H9 (cell line): ENCODE results near the gene DLG2. TPM values are rescaled to one million over a fixed set of nuclear protein-coding genes. Genes with fewer than 3 reads are reported as not detected.

Experiments
- DNase-seq: peaks from one replicate; pipeline ENCODE4 v3.0.0-alpha.2; 2017
- H2AFZ ChIP-seq: one replicate; pipeline ENCODE4 v1.6.1; 2013; ENCODE audit warnings: mild to moderate bottlenecking, low read length, control low read depth, moderate library complexity
- H2AK5ac ChIP-seq: 2 replicates; pipeline ENCODE4 v1.6.1; 2013; ENCODE audit warnings: low read length, control low read depth, mixed read lengths; ENCODE audit not compliant: insufficient read length
- H2BK120ac ChIP-seq: one replicate; pipeline ENCODE4 v1.6.1; 2013; ENCODE audit warnings: low read depth, mild to moderate bottlenecking, low read length, control low read depth, inconsistent platforms; ENCODE audit not compliant: poor library complexity, severe bottlenecking
- H2BK12ac ChIP-seq: 2 replicates; pipeline ENCODE4 v1.6.1; 2013; ENCODE audit warnings: low read length, control low read depth, mixed read lengths, low read depth; ENCODE audit not compliant: insufficient read length
- H2BK15ac ChIP-seq: 2 replicates; pipeline ENCODE4 v1.6.1; 2013; ENCODE audit warnings: low read depth, low read length, control low read depth
- H2BK20ac ChIP-seq: one replicate; pipeline ENCODE4 v1.6.1; 2013; ENCODE audit warnings: low read depth, mild to moderate bottlenecking, low read length, control low read depth, inconsistent platforms; ENCODE audit not compliant: poor library complexity, severe bottlenecking
- H2BK5ac ChIP-seq: 2 replicates; pipeline ENCODE4 v1.6.1; 2013; ENCODE audit warnings: low read length, control low read depth, mixed read lengths; ENCODE audit not compliant: insufficient read length
- H3K14ac ChIP-seq: 2 replicates; pipeline ENCODE4 v1.6.1; 2013; ENCODE audit warnings: low read length, control low read depth; ENCODE audit not compliant: insufficient read depth
- H3K18ac ChIP-seq: 2 replicates; pipeline ENCODE4 v1.6.1; 2013; ENCODE audit warnings: low read depth, mild to moderate bottlenecking, mixed read lengths, low read length, control low read depth; ENCODE audit not compliant: insufficient read length
- H3K23ac ChIP-seq: 2 replicates; pipeline ENCODE4 v1.6.1; 2013; ENCODE audit warnings: low read length, control low read depth, mixed read lengths, low read depth; ENCODE audit not compliant: insufficient read length
- H3K23me2 ChIP-seq: 2 replicates; pipeline ENCODE4 v1.6.1; 2013; ENCODE audit warnings: low read depth, mild to moderate bottlenecking, mixed read lengths, low read length, control low read depth; ENCODE audit not compliant: insufficient read length, poor library complexity, severe bottlenecking
- H3K27ac ChIP-seq: 2 replicates; pipeline ENCODE4 v1.5.1; 2013; ENCODE audit warnings: low read length, control low read depth, mixed read lengths, low read depth; ENCODE audit not compliant: insufficient read length
- H3K27me3 ChIP-seq: 2 replicates; pipeline ENCODE4 v1.6.1; 2013; ENCODE audit warnings: low read length, control low read depth, inconsistent platforms; ENCODE audit not compliant: insufficient read depth
- H3K4ac ChIP-seq: 2 replicates; pipeline ENCODE4 v1.6.1; 2013; ENCODE audit warnings: low read depth, mild to moderate bottlenecking, control low read depth, inconsistent platforms, low read length, moderate library complexity
- H3K4me1 ChIP-seq: 2 replicates; pipeline ENCODE4 v1.6.1; 2013; ENCODE audit warnings: low read length, control low read depth, inconsistent platforms; ENCODE audit not compliant: insufficient read depth
- H3K4me2 ChIP-seq: 2 replicates; pipeline ENCODE4 v1.6.1; 2013; ENCODE audit warnings: low read length, control low read depth, mixed read lengths; ENCODE audit not compliant: insufficient read length, insufficient read depth
- H3K56ac ChIP-seq: 2 replicates; pipeline ENCODE4 v1.6.1; 2013; ENCODE audit warnings: low read depth, mild to moderate bottlenecking, mixed read lengths, low read length, control low read depth; ENCODE audit not compliant: insufficient read length
- H3K79me1 ChIP-seq: 2 replicates; pipeline ENCODE4 v1.6.1; 2013; ENCODE audit warnings: low read depth, mild to moderate bottlenecking, moderate library complexity, low read length, control low read depth, inconsistent platforms; ENCODE audit not compliant: insufficient read depth, poor library complexity, severe bottlenecking
- H3K79me2 ChIP-seq: 2 replicates; pipeline ENCODE4 v1.6.1; 2013; ENCODE audit warnings: low read length, control low read depth, inconsistent platforms; ENCODE audit not compliant: insufficient read depth
- H3K9ac ChIP-seq: 2 replicates; pipeline ENCODE4 v1.6.1; 2013; ENCODE audit warnings: low read length, control low read depth, mixed read lengths; ENCODE audit not compliant: insufficient read length; ENCODE audit errors: extremely low read depth
- H3K9me3 ChIP-seq: one replicate; pipeline ENCODE4 v1.6.1; 2013; ENCODE audit warnings: low read depth, low read length, inconsistent platforms; ENCODE audit not compliant: control insufficient read depth
- H3T11ph ChIP-seq: one replicate; pipeline ENCODE4 v1.6.1; 2013; ENCODE audit warnings: mild to moderate bottlenecking, low read length, control low read depth, inconsistent platforms
- H4K20me1 ChIP-seq: one replicate; pipeline ENCODE4 v1.6.1; 2013; ENCODE audit not compliant: control insufficient read depth, insufficient read length, insufficient read depth
- H4K5ac ChIP-seq: 2 replicates; pipeline ENCODE4 v1.6.1; 2013; ENCODE audit warnings: low read depth, mild to moderate bottlenecking, mixed read lengths, low read length, control low read depth; ENCODE audit not compliant: insufficient read length
- H4K8ac ChIP-seq: replicated peaks from 2 replicates; pipeline ENCODE4 v1.6.1; 2013; ENCODE audit warnings: low read length, control low read depth, mixed read lengths, low read depth; ENCODE audit not compliant: insufficient read length
- H4K91ac ChIP-seq: 2 replicates; pipeline ENCODE4 v1.6.1; 2013; ENCODE audit warnings: low read depth, mild to moderate bottlenecking, moderate library complexity, mixed read lengths, low read length, control low read depth; ENCODE audit not compliant: insufficient read length
- H3K27ac Mint-ChIP-seq, 3 experiments: 2 replicates in 2 of 3; 3 replicates in 1 of 3; pipeline ENCODE4 v1.8.0; 2020 to 2021; ENCODE audit warnings: mixed read lengths in 3 of 3, mild to moderate bottlenecking in 1 of 3, moderate library complexity in 1 of 3
- H3K27me3 Mint-ChIP-seq: 2 replicates; pipeline ENCODE4 v1.8.0; 2021; ENCODE audit warnings: low read depth, mild to moderate bottlenecking, moderate library complexity, mixed read lengths
- H3K36me3 Mint-ChIP-seq, 3 experiments: 2 replicates in 2 of 3; 3 replicates in 1 of 3; pipeline ENCODE4 v1.8.0; 2020 to 2021; ENCODE audit warnings: low read depth in 3 of 3, mixed read lengths in 3 of 3; ENCODE audit not compliant: insufficient read depth in 1 of 3
- H3K4me1 Mint-ChIP-seq, 2 experiments: 2 replicates each; pipeline ENCODE4 v1.8.0; 2020; ENCODE audit warnings: mixed read lengths in 2 of 2
- H3K4me3 Mint-ChIP-seq, 2 experiments: 2 replicates in 1 of 2; 3 replicates in 1 of 2; pipeline ENCODE4 v1.8.0; 2020 to 2021; ENCODE audit warnings: mild to moderate bottlenecking in 2 of 2, mixed read lengths in 2 of 2, moderate library complexity in 1 of 2
- H3K9me3 Mint-ChIP-seq, 2 experiments: 2 replicates in 1 of 2; 3 replicates in 1 of 2; pipeline ENCODE4 v1.8.0; 2020; ENCODE audit warnings: mild to moderate bottlenecking in 2 of 2, mixed read lengths in 2 of 2, moderate library complexity in 1 of 2
- total RNA-seq: library from RNA; stranded (reverse); gene quantifications from 2 replicates; pipeline ENCODE4 v1.2.1, GENCODE V29; 2021
- TF ChIP-seq, protein P1 (sequence below): fragments of 200-600 bp; sonication (generic); conservative IDR thresholded peaks from 3 replicates; pipeline ENCODE4 v1.8.0; 2021; ENCODE audit warnings: antibody characterized with exemption, mild to moderate bottlenecking

Gene DLG2
- total RNA-seq, 1 experiment from 2014 or later = 8.0 TPM

- Mint-ChIP-seq H3K4me3 (no peak overlapping the region), H3K36me3 (no peaks in the 10 kb centered on the region; a peak in 1 of 7 replicates), H3K27ac (no peak overlapping the region), H3K9me3 (no peaks in the 10 kb centered on the region; a peak in 1 of 5 replicates), H3K27me3 (no peaks in the 10 kb centered on the region), H3K4me1 (no peaks in the 10 kb centered on the region)
- no peak overlapping the region for H3K27ac ChIP-seq
- H3K4me1 ChIP-seq = no peaks in the 10 kb centered on the region
- H2AFZ ChIP-seq = no peak overlapping the region
- H3K56ac ChIP-seq = no peak overlapping the region
- H4K8ac ChIP-seq = no peak overlapping the region
- no peaks in the 10 kb centered on the region for H4K20me1 ChIP-seq
- H3K9ac ChIP-seq = no peak overlapping the region
- no peak overlapping the region for H3K14ac ChIP-seq
- no peak overlapping the region for H2BK12ac ChIP-seq
- TF ChIP-seq, protein P1, sequence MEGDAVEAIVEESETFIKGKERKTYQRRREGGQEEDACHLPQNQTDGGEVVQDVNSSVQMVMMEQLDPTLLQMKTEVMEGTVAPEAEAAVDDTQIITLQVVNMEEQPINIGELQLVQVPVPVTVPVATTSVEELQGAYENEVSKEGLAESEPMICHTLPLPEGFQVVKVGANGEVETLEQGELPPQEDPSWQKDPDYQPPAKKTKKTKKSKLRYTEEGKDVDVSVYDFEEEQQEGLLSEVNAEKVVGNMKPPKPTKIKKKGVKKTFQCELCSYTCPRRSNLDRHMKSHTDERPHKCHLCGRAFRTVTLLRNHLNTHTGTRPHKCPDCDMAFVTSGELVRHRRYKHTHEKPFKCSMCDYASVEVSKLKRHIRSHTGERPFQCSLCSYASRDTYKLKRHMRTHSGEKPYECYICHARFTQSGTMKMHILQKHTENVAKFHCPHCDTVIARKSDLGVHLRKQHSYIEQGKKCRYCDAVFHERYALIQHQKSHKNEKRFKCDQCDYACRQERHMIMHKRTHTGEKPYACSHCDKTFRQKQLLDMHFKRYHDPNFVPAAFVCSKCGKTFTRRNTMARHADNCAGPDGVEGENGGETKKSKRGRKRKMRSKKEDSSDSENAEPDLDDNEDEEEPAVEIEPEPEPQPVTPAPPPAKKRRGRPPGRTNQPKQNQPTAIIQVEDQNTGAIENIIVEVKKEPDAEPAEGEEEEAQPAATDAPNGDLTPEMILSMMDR = no peak
- no peak overlapping the region for H2BK5ac ChIP-seq
- no peak overlapping the region for H3K18ac ChIP-seq
- H4K5ac ChIP-seq = no peak overlapping the region
- no peak overlapping the region for H3K4ac ChIP-seq
- no peak overlapping the region for H3T11ph ChIP-seq
- no peaks in the 10 kb centered on the region for H3K27me3 ChIP-seq
- H3K23ac ChIP-seq = no peak overlapping the region
- H3K4me2 ChIP-seq = no peak overlapping the region
- no peak overlapping the region for H2BK120ac ChIP-seq
- no peak overlapping the region for H4K91ac ChIP-seq
- no peak for DNase-seq
- H2BK15ac ChIP-seq = no peak overlapping the region
- H3K79me1 ChIP-seq = no peaks in the 10 kb centered on the region
- no peaks in the 10 kb centered on the region for H3K79me2 ChIP-seq
- no peak overlapping the region for H2AK5ac ChIP-seq
- no peaks in the 10 kb centered on the region for H3K23me2 ChIP-seq
- H2BK20ac ChIP-seq = no peak overlapping the region
- H3K9me3 ChIP-seq = no peaks in the 10 kb centered on the region
Observed at GRCh38 chr11:84034484-84034883, 1592.7 kb downstream of the DLG2 start.
